Tibial nerve (tissue), 3 donors: Measurements from ENCODE around the gene SBK3.

Experiments used
- EP300 ChIP-seq, 2 donors: sonication (generic); formaldehyde crosslinking; IDR thresholded peaks; one replicate each; pipeline ENCODE4 v1.6.1; 2017; ENCODE audit warnings: antibody characterized with exemption in 2 of 2, mild to moderate bottlenecking in 1 of 2
- POLR2A ChIP-seq, 2 donors: fragments of 450-650 bp; IDR thresholded peaks; one replicate each; pipeline ENCODE4 v1.6.1; 2017; ENCODE audit warnings: antibody characterized with exemption in 2 of 2, mild to moderate bottlenecking in 2 of 2, moderate library complexity in 2 of 2

GRCh38 chr19:55578761-55579747, 33.7 kb upstream of the SBK3 start:
- TF ChIP-seq EP300 (IDR thresholded peaks at IDR 0.05) (no peak), POLR2A (IDR thresholded peaks at IDR 0.05) (no peak)
